LHCN-M2 (cell line): Measurements from ENCODE around the gene CNN2. TPM values are rescaled to one million over a fixed set of nuclear protein-coding genes. Genes with fewer than 3 reads are reported as not detected.

Experiments
- DNase-seq: peaks from one replicate; pipeline ENCODE4 v3.0.0-alpha.2; 2012; ENCODE audit warnings: low read depth
- total RNA-seq: library from RNA; depleted of rRNA; stranded (reverse); fragments of >200 nt; gene quantifications from 2 replicates; pipeline ENCODE4 v1.2.3, GENCODE V29; 2014

Gene CNN2
- total RNA-seq, 1 experiment from 2014 or later: 130 TPM

GRCh38 chr19:1049106-1049505, 22.7 kb downstream of the CNN2 start:
- DNase-seq: no peak

- no peak for DNase-seq
Observed at GRCh38 chr19:1049800-1050199, 23.4 kb downstream of the CNN2 start.

- DNase-seq: no peak
Observed at GRCh38 chr19:1050989-1051788, 24.8 kb downstream of the CNN2 start.

GRCh38 chr19:1051791-1052190, 25.4 kb downstream of the CNN2 start:
- DNase-seq: no peak

- DNase-seq: no peak
Observed at GRCh38 chr19:1052349-1052975, 26.1 kb downstream of the CNN2 start.

- DNase-seq: no peak
Observed at GRCh38 chr19:1053176-1054101, 27.0 kb downstream of the CNN2 start.

- DNase-seq: no peak
Observed at GRCh38 chr19:1054102-1055027, 28.0 kb downstream of the CNN2 start.

GRCh38 chr19:1055028-1055425, 28.6 kb downstream of the CNN2 start:
- no peak for DNase-seq

- no peak for DNase-seq
Observed at GRCh38 chr19:1055886-1056620, 29.6 kb downstream of the CNN2 start.

GRCh38 chr19:1057176-1057855, 30.9 kb downstream of the CNN2 start:
- DNase-seq: peak; percentile 71

- no peak for DNase-seq
Observed at GRCh38 chr19:1058112-1058511, 31.7 kb downstream of the CNN2 start.

GRCh38 chr19:1060689-1061088, 34.3 kb downstream of the CNN2 start:
- DNase-seq: no peak

GRCh38 chr19:1061987-1062386, 35.6 kb downstream of the CNN2 start:
- no peak for DNase-seq

GRCh38 chr19:1062387-1063029, 36.1 kb downstream of the CNN2 start:
- DNase-seq: no peak

- no peak for DNase-seq
Observed at GRCh38 chr19:1063030-1063908, 36.9 kb downstream of the CNN2 start.

GRCh38 chr19:1063909-1064660, 37.7 kb downstream of the CNN2 start:
- DNase-seq: no peak
